Measurements from ENCODE around the gene HSPA8. TPM values are rescaled to one million over a fixed set of nuclear protein-coding genes. Genes with fewer than 3 reads are reported as not detected.

Gene HSPA8
- total RNA-seq, 1 experiment from 2014 or later = 443 TPM

DNA sequence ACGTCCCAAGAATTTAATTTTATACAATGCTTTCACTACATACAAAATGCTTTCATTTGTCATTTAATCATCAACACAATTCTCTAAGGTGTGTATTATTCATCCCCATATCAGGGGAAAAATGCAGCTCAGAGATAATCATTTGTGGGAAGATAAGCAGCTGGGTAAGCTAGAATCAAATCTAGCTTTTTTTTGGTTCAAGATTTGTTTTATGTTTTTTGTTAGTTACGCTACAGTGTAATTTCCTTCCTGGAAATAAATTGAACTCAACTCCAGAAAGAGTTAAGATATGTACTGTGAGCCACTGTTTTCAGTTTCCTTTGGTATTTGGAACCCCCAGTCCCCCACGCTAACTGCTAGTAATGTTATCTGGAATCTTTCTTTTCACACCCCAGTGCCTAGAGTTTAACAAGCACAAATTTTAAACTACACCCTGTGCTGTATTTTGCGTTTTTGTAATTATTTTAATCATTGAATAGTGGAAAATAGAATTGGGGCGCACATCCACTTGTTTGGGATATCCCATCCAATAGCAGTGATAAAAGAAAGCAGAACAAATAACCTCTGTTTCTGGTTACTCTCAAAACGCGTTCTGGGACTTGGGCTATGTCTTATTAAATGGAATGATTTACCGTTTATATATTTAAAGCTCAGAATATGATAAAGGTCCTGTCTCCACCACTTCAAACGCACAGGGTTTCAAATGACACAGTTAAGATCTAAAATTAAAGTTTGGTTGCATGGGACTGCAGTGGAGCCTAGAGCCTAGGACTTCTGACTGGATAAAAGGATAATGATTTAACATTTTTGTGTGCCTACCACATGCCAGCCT is 2.1 kb upstream of the HSPA8 start:
- no peaks in the 10 kb centered on the region for H3K9me3 Mint-ChIP-seq (ENCODE audit: unreplicated experiment)
- TF ChIP-seq CTCF (IDR thresholded peaks at IDR 0.05; ENCODE audit: unreplicated experiment) = no peak
- intact Hi-C loops (cut with micrococcal nuclease) = loop anchor here (5.0 kb wide), 2 partner anchors 108 to 262 kb away; no protein-coding TSS in a partner anchor
- H3K4me3 Mint-ChIP-seq (ENCODE audit: unreplicated experiment) = peak overlapping the region; percentile 97
- ChIA-PET POLR2A (interaction anchor here (0.5 to 4.0 kb wide), 10 partner anchors 9 to 139 kb away, joined by 3 to 25 read pairs (median 5); no protein-coding TSS in a partner anchor), CTCF (interaction anchor here (0.8 to 2.6 kb wide), 4 partner anchors 10 to 197 kb away, joined by 3 to 7 read pairs (median 4); no protein-coding TSS in a partner anchor)
- H3K27me3 Mint-ChIP-seq (ENCODE audit: insufficient read depth, unreplicated experiment) = no peaks in the 10 kb centered on the region
- no TSS peak for BruUV-seq (replicated peaks)
- peaks cover 35% of the 10 kb centered on the region for H3K4me1 Mint-ChIP-seq (ENCODE audit: insufficient read depth, unreplicated experiment)
- peak overlapping the region; percentile 99 for H3K27ac Mint-ChIP-seq (ENCODE audit: low read depth, unreplicated experiment)
- H3K36me3 Mint-ChIP-seq (ENCODE audit: insufficient read depth, unreplicated experiment) = peaks cover 50% of the 10 kb centered on the region
- no peak for DNase-seq (ENCODE audit: unreplicated experiment)

- H3K4me1 Mint-ChIP-seq (ENCODE audit: insufficient read depth, unreplicated experiment) = peaks cover 40% of the 10 kb centered on the region
- peaks cover 52% of the 10 kb centered on the region for H3K36me3 Mint-ChIP-seq (ENCODE audit: insufficient read depth, unreplicated experiment)
- peak overlapping the region; percentile 97 for H3K4me3 Mint-ChIP-seq (ENCODE audit: unreplicated experiment)
- TSS peak; percentile 64 for BruUV-seq (replicated peaks)
- no peaks in the 10 kb centered on the region for H3K27me3 Mint-ChIP-seq (ENCODE audit: insufficient read depth, unreplicated experiment)
- TF ChIP-seq CTCF (IDR thresholded peaks at IDR 0.05; ENCODE audit: unreplicated experiment) = no peak
- CTCF ChIA-PET = interaction anchor here (0.6 to 2.6 kb wide), 5 partner anchors 9 to 259 kb away, joined by 3 to 7 read pairs (median 3); no protein-coding TSS in a partner anchor
- POLR2A ChIA-PET = interaction anchor here (0.5 to 4.0 kb wide), 17 partner anchors 10 to 964 kb away, joined by 3 to 25 read pairs (median 5); no protein-coding TSS in a partner anchor
- peak overlapping the region; percentile 99 for H3K27ac Mint-ChIP-seq (ENCODE audit: low read depth, unreplicated experiment)
- intact Hi-C loops (cut with micrococcal nuclease) = loop anchor here (5.0 kb wide), 2 partner anchors 109 to 261 kb away; no protein-coding TSS in a partner anchor
- H3K9me3 Mint-ChIP-seq (ENCODE audit: unreplicated experiment) = no peaks in the 10 kb centered on the region
- DNase-seq (ENCODE audit: unreplicated experiment) = peak; percentile 72
Measured at GRCh38 chr11:123062892-123063825, 1.2 kb upstream of the HSPA8 start.

DNA sequence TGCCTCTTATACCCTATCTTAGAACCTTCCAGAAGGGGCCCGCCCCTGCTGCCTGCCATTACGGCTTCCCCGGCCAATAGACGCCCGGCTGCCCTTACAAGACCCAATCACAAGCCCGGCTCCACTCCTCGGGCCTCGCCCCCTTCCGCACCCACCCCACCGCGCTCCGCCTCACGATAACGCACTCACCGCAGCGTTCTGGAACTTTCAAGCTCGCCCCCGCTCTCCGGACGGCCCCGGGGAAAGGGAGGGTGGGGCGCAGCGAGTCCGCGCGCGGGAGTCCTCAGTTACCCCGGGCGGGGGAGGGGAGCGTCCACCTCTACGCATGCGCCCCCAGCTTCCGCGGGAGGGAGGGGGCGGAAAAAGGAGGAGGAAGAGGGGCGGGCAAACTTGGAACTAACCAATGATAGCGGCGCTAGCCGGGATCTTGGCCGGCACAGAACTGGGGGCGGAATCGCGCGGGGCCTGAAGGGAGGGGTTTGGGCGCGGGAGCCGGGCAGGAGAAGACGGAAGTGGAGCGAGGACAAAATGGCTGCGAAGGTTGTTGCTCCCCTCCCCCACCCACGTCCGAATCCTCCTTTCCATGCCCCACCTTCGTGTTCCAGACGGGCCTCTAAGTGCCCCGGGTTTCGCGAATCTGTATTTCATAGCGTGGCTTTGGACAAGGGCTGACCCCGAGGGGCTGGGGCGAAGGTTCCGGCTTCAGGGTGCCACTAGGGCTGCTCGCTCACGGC is 389 bp upstream of the HSPA8 start:
- TF ChIP-seq CTCF (IDR thresholded peaks at IDR 0.05; ENCODE audit: unreplicated experiment) = no peak
- intact Hi-C loops (cut with micrococcal nuclease) = loop anchor here (5.0 kb wide), 2 partner anchors 110 to 260 kb away; no protein-coding TSS in a partner anchor
- DNase-seq (ENCODE audit: unreplicated experiment) = peak; percentile 99
- peak overlapping the region; percentile 97 for H3K4me3 Mint-ChIP-seq (ENCODE audit: unreplicated experiment)
- no TSS peak for BruUV-seq (replicated peaks)
- H3K9me3 Mint-ChIP-seq (ENCODE audit: unreplicated experiment) = no peaks in the 10 kb centered on the region
- ChIA-PET CTCF (interaction anchor here (1.2 to 2.6 kb wide), 2 partner anchors 185 to 199 kb away, joined by 5 to 7 read pairs; no protein-coding TSS in a partner anchor), POLR2A (interaction anchor here (0.6 to 4.0 kb wide), 25 partner anchors 8 to 1907 kb away, joined by 3 to 25 read pairs (median 4); no protein-coding TSS in a partner anchor)
- peaks cover 46% of the 10 kb centered on the region for H3K4me1 Mint-ChIP-seq (ENCODE audit: insufficient read depth, unreplicated experiment)
- H3K36me3 Mint-ChIP-seq (ENCODE audit: insufficient read depth, unreplicated experiment) = peaks cover 60% of the 10 kb centered on the region
- H3K27me3 Mint-ChIP-seq (ENCODE audit: insufficient read depth, unreplicated experiment) = no peaks in the 10 kb centered on the region
- H3K27ac Mint-ChIP-seq (ENCODE audit: low read depth, unreplicated experiment) = peak overlapping the region; percentile 99
